Medulla oblongata (tissue), 1 donor: Measurements from ENCODE around the gene BLOC1S4.
"Not testable (repeated sequence)": the region's sequence is repeated elsewhere in the genome, so short reads cannot be mapped to it uniquely, and the experiment has no call there.

Experiments
- DNase-seq: peaks from one replicate; pipeline ENCODE4 v3.0.0-alpha.2; 2015; ENCODE audit errors: extremely low spot score

The BLOC1S4 gene

DNA sequence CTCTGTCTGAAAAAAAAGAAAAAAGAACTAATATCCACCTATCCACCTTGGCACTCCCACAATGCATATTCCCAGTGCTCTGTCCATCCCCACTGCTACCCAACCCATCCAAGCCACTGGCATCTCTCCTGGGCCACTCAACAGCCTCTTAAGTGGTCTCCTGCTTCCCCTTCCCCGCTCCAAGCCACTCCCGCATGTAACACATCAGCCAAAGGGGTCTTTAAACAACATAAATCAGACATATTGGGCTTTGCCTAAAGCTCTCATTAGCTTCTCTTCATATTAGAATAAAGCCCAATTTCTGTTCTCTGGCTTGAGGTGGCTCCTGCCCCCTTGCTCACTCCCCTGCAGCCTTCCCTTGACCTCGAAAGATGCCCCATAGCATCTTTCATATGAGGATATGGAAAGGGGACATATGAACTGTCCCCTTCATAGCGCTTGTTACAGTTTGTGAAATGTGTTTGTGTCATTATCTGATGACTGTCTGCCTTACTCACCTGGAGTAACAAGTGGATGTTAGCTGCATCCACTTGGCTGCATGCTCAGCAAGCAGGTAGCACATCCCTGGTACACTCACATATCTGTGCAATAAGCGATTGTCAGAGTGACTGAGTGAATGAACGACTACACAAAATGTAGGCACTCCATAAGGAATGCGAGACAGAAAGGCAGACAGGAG is 3.1 kb downstream of the BLOC1S4 start:
- no peak for DNase-seq

DNA sequence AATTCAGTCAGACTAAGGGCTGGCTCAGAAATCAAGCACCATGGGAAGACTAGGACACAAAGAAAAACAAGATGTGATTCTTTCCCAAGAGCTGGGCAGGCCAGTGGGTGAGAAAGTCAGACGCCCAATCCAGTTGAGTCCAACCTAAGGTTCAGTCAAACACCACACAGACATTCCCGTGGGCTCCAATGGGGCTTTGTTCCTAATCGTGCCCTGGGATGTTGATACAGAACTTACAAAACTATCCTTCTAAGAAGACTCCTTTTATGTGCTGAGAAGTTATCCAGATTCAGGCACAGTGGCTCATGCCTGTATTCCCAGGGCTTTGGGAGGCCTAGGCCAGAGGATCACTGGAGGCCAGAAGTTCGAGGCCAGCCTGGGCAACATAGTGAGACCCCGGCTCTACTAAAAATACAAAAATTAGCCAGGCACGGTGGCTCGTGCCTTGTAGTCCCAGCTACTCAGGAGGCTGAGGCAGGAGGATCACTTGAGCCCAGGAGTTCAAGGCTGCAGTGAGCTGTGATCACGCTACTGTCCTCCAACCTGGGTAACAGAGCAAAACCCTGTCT is 3.7 kb downstream of the BLOC1S4 start:
- DNase-seq, result no peak

DNA sequence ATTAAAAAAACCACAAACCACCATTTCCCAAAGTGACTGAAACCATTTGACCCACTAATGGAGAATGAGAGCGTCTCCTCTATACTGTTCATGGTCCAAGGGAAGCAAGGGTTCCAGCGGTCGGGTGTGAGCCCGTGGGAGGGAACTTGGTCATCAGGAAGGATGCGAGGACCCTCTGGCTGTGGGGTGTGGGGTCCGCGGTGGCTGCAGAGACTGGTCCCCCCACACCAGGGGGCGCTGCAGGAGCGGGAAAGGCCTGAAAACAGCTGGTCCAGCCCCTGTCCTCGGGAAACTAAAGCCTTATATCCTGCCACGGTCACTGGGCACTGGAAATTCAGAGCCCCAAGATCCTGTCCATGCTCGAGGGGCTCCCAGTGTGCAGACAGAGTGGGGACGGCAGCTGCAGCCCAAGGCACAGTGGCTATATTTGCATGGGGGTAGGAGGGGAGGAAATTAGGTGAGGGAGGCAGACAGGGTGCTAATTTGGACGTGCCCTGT is 4.3 kb downstream of the BLOC1S4 start:
- peak; percentile 92 for DNase-seq

DNA sequence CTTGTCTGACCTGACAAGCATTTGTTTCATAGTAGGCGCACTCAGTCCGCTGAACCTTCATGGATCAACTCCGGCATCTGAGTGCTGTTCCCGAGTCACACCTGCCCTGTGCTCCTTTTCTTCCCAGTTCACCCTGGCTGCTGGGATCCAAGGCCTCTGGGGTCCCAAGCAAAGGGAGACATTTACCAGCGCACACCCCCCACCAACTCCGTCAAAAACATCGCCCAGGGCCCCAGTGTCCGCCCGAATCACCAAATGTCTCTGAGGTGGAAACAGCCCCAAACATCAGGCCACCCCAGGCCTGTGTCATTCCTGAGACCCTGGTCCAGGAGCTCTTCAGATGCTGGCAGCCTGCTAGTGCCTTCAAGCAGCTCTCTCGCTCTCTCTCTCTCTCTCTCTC is 5.1 kb downstream of the BLOC1S4 start:
- DNase-seq, result no peak

DNA sequence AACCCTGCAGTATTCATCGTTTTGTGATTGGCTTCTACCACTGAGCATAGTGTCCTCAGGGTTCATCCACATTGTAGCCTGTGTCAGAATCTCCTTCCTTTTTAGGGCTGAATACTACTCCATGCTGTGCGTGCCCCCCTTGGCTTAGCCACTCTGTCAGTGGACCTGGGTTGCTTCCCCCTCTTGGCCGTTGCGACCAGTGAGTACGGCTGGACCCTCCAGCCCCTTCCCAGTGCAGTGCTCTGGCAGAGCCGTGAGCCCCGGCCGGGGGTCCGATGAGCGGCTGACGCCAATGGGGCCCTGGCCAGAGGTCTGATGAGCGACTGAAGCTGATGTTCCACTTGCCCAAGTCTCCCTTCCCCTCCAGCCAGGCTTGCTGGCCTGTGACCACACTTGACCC is 6.9 kb downstream of the BLOC1S4 start:
- no peak for DNase-seq

DNA sequence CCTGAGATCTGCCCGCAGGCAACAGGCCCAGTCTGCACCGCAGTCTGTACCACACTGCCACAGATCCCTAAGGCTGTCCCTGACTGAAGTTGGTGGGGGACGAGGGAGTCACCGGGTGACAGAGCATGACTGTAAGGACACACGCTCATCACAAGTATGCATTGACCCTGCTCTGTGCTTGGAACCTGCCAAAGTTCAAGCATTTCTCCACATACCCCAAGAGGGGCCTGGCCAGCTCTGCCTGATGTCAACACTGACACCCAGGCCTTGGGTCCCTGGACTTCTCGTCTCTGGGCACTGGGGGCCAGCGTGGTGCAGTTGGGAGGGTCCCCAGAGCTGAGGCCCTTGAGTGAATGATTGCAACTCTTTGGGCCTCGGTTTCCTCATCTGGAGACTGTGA is 7.9 kb downstream of the BLOC1S4 start:
- DNase-seq, result no peak

DNA sequence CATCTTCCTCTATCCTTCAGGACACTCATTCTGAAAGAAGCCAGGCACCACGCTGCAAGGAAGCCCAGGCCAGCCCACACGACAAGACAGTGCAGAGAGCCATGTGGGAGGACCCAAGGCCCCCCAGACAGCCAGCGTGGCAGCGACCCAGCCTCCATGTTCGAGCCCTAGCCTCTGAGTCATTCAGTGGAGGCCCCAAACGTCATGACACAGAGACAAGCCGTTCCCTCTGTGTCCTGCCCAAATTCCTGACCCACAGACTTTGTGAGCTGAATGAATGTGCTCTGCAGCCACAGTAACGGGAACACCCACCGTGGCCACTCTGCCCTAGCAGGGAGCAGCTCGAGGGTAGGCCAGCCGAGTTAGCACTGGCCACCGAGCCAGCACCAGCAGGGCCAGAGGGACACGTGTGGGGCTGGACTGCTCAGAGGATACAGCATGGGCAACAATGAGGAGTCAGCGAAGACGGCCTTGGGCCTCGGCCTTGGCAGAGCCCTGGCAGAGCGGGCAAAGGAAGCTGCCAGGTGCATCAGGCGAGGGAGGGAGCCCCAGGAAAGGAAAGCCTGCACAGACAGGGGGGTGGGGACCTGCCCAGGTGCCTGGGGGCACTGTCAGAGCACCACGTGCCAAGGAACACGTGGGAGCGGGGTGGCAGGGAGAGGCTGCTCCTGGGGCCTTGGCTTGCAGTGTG is 8.6 kb downstream of the BLOC1S4 start:
- no peak for DNase-seq

DNA sequence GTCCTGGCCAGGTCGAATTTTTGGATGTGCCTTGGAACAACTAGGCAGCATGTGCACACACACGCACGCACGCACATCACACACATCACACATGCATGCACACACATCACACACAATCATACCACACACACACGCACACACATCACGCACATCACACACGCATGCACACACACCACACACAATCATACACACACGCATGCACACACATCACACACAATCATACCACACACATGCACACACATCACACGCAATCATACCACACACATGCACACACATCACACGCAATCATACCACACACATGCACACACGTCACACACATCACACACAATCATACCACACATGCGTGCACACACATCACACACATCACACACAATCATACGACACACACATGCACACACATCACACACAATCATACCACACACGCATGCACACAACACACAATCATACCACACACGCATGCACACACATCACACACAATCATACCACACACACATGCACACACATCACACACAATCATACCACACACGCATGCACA is 9.5 kb downstream of the BLOC1S4 start:
- DNase-seq, result not testable (repeated sequence)

DNA sequence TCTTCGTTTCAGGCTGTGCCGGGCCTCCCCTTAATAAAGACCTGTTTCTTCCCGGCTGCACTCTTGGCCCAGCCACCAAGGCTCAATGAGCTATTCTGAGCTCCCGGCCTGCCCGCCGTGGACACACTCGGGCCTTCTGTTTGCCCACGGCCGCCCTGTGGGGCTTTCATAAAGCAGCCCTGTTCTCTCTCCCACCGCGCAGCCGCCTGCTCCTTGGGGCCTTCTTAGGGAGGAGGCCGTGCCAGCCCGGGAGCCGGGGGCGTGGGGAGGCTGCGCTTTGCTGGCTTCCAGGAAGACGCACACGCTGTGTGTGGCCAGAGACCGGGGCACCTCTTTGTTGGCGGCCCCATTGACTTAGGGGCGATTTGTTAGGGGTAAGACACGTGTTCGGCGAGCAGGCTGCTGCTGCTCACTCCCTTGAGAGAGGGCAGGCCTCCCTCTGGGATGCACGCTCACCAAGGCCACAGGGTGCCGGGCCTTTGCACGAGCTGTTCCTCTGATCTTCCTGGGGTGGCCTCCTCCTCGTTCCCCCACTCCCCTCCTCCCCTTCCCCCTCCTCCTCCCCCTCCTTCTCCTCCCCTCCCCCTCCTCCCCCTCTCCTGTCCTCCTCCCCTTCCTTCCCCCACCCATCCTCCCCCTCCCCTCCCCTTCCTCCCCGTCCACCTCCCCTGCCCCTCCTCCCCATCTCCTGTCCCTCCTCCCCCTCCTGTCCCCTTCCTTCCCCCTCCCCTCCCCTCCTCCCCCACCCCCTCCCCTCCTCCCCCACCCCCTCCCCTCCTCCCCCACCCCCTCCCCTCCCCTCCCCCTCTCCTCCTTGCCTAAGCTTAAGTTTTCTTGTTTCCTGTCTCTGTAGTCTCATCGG is 11.3 kb downstream of the BLOC1S4 start:
- DNase-seq, result peak; percentile 93

DNA sequence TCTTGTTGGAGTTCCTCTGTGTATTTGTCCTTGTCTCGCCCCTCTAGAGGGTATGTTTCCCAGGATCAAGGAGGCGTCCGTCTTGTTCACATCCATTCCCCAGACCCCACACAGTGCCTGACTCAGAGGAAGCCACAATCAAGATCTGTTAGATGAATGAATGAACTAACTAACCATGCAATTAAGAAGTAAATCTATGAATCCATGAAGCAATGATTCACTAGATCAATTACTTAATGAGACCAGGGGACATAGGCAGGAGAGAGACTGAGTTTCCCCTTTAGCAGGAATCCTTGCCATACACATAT is 11.9 kb downstream of the BLOC1S4 start:
- no peak for DNase-seq

DNA sequence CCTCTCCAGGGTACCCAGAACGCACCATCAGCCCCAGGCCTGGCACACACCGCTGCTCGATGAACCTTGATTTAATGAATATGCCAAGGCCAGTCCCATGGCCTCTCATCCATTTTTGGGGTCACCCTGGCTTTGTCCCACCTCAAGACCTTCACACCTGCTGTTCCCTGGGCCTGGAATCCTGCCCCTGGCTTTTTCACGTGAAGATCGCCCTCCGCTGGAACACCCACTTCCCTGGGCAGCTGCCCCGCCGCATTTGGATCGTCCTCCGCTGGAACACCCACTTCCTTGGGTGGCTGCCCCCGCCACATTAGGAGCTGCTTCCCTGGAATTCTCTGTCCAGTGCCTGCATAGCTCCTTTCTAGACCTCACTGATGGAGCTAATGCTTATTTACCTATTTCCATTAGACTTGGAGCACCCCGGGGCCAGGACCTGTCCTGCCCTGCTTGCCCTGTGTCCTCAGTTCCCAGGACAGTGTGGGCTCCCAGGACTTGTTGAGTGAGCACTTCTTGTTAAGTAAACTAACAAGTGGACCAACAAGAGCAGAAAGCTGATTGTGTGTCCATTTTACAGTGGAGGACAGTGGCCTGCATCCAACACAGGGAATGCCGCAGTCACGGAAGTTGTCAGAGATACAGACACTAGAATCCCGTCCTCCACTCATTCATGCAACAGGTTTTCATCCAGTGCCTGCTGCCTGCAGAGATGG is 12.5 kb downstream of the BLOC1S4 start:
- DNase-seq, result no peak

DNA sequence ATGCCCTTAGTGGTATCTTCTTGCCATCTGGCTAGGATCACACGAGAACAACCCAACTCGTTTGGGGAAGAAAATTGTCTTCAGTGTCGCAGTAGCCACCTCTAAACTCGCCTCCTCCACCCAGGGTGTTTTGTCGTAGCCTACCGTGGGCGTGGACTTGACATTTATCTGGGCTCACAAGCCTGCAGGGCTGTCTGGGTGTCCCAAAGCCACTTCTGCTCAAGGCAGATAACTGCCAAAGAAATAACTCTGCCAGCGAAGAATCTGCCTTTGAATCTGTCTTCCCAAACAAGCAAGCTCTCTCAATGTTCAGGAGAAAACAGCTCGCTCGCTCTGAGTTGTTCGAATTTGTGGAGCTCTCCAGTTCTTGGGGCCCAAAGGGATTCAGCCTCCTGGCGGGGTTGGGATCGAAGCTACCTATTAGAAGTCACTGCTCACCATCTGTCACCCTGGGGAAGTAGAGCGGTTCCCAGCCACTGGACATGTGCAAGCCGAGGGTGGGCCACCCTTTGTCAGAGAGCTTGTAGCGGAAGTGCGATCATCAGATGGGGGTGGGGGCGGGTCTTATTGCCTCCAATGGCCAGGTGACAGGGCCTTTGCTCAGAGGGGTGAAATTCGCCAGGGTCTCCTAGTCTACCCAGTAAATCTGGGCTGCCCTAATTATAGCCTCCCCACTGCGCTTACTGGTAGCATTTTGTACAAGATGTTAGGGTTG is 14.8 kb downstream of the BLOC1S4 start:
- no peak for DNase-seq

DNA sequence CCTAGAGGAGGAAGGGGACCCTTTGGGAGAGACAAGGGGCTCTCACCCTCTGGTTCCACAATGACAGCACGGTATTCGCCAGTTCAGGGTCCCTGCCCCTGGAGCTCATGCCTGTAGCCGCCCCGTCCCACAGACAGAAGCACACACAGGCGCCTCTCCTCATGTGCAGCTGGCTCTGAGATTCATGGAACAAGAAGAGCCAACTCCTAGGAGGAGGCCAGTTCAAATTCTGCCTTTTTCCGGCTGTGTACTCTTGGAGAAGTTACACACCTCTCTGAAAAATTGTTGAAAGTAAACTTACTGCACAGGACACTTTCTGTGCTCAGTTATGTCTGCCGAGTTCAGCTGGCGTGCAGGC is 15.3 kb downstream of the BLOC1S4 start:
- no peak for DNase-seq

DNA sequence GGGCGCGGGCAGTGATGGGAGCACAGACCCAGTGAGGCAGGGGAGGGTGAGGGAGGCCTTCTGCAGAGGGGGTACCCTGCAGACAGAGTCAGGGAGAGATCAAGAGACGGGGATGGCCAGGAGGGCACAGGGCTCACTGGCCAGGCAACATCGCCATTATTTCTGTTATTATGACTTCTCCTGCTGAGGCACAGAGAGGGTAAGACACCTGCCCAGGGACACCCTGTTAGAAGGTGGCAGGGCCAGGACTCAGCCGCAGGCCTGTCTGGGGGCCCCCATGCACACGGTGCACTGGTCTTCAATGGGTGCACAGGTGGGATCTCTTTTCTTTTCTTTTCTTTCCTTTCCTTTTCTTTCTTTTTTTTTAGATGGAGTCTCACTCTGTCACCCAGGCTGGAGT is 15.8 kb downstream of the BLOC1S4 start:
- no peak for DNase-seq

DNA sequence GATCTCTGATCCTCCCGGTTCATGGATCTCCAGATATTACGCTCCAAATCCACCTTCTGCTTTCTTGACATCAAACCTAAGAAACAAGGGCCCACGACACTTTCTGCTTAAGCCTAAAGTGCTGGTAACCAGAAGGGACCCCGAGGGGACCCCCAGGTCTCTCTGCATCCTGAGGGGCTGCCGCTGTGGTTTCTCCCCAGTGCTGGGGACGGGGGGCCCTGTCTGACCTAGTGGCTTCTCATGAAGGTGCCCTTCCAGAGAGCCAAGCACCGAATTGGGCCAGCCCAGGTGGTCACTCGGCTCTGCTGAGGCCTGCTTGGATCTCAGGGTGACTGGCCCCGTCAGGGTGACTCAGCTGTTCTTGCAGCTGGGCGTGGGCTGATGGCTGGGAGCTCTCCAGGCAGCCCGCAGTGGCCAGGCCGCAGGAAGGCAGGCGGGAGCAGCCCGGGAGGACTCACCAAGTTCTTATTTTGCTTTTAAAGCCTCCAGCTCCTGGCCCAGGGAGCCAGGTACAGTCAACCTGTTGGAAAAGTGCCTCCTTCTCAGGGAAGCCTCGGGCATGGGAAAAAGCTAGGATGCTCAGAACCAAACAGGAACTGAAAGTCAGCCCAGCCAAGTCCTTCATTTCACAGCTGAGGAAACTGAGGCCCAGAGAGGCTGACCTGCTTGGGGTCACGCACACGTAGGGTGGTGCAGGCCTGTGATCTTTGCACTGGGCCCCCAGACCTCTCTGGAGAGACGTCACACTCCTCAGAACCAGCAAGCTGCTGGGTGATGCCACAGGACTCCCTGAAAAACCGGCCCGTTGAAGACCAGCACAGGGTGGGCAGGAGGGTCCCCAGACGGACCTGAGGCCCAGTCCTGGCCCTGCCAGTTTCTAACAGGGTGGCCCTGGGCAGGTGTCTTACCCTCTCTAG is 16.7 kb downstream of the BLOC1S4 start:
- DNase-seq, result peak; percentile 71

DNA sequence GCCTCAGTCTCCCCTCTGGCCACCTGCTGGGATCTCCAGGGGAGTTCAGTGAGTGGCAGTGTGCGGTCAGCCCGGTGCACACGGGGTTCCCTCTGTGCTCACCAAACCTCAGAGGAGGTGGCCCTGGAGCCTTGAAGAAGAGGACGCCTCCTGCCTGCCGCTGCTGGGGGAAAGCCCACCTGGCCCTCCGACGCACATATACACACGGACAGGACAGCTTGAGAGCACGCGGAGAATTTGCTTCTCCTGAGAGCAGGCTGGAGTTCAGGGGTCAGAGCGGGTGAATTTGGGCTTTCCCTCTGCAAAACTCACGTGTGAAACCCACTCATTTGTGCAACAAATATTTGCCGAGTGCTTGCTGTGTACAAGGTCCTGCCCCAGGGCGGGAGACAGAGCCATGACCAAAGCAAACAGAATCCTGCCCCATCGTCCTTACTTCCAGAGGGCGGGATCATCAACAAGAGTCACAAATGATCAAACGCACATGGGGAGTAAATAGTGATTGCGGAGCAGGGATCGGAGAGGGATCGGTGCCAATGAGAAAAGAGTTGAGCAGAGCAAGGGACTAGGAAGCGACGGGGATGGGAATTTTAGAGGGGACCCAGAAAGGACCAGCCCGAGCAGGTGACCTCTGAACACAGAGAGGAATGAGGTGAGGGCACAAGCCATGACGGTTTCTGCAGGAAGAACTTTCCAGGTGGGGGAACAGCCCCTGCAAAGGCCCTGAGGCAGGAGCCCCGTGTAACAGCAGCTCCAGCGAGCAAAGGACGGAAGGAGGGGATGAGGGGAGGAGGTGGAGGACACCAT is 17.6 kb downstream of the BLOC1S4 start:
- DNase-seq, result no peak

DNA sequence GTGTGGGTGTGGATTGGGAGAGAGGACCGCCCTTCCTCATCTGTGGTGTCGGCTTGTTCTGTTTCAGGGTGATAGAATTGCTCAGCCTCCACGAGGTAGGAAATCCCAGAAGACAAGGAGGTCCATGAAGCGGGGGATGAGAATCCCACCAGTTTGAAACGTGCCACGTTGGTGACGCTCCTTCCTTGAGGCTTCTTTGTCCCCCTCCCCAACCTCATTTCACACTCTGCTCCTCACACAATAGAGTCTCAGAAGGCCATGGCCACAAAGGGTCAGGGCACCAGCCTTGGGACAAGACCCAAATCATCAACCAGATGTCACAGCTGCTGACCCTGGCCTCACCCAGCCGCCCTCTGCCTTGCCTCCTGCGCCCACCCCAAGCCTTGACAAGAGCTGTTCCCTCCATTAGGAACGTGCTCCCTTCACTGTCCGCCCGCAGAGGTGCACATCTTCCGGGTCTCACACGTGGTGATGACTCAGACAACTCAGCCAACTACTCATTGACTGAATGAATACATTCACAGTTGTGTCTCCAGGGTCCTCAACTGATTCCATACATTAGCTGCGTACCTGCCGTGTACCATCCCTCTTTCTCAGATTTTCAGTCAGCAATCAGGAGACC is 18.3 kb downstream of the BLOC1S4 start:
- DNase-seq, result no peak

DNA sequence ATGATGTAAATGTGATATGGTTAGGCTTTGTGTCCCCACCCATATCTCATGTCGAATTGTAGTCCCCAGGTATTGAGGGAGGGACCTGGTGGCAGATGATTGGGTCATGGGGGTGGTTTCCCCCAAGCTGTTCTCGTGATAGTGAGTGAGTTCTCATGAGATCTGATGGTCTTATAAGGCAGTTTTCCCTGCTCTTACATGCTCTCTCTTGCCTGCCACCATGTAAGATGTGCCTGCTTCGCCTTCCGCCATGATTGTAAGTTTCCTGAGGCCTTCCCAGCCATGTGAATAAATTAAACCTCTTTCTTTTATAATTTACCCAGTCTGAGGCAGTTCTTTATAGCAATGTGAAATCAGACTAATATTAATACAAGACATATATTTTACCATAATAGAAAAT is 23.9 kb downstream of the BLOC1S4 start:
- DNase-seq, result no peak

DNA sequence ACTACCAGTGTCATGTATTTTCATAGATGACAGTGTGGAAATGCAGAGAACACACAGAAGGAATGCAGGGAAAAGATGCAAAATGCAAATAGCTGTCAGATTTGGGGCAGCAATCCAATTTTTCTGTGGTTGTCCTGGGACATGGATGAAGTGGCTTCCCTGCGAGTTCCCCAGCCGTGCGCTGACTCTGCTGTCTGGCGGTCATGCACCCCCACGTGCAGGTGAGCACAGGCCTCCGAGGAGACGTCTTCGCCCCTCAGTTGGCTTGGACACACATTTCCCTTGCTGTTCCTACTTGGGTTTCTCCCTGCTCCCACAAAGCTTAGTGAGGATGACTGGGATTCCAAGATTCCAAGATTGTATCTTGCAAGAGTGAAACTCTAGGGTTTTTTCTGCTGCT is 24.4 kb downstream of the BLOC1S4 start:
- DNase-seq, result no peak
